Neural progenitor cell (in vitro differentiated cells): ENCODE data around the gene SP140L.

Experiments
- CTCF ChIP-seq: fragments of 200-600 bp; sonication (generic); IDR thresholded peaks from 2 replicates; pipeline ENCODE4 v1.5.1; 2017; ENCODE audit warnings: antibody characterized with exemption, mild to moderate bottlenecking
- EZH2phosphoT487 ChIP-seq: fragments of 200-600 bp; sonication (generic); IDR thresholded peaks from 2 replicates; pipeline ENCODE4 v1.6.1; 2017; ENCODE audit warnings: antibody characterized with exemption

GRCh38 chr2:230323385-230324106, 3.4 kb upstream of the SP140L start:
- no peak for TF ChIP-seq CTCF
- TF ChIP-seq EZH2phosphoT487, result no peak
